Ramos (cell line): Measurements from ENCODE around the gene OR2V2.
"Not testable (repeated sequence)": the region's sequence is repeated elsewhere in the genome, so short reads cannot be mapped to it uniquely, and the experiment has no call there.

ENCODE experiments used
- in situ Hi-C: fragments of 300-500 bp; cut with MboI; formaldehyde crosslinking; loops from one replicate; pipeline ENCODE4 v1.14.3; 2022; ENCODE audit warnings: low sequenced_read_pairs; ENCODE audit not compliant: unreplicated experiment

The OR2V2 gene

GRCh38 chr5:181138258-181138657 is 9.1 kb upstream of the OR2V2 start:
- in situ Hi-C loops: no loop called here

DNA sequence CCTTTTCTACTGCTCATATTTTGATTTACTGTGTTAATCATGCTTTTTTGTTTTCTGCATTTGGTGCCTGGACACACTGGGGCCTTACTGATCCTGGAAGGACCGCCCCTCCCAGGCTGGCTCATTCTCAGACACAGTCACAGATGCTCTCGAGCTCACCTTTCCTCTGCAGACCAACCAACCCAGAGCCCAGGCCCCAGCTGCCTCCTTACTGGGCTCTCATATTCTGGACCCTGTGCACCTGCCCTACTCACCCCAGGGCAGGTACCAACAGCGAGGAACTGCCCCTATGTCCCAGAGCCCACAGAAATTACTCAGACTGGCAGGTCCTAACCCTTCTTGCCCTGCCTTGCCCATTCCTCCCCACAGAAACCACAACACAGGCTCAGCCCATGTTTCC is 6.6 kb upstream of the OR2V2 start:
- in situ Hi-C loops: no loop called here

DNA sequence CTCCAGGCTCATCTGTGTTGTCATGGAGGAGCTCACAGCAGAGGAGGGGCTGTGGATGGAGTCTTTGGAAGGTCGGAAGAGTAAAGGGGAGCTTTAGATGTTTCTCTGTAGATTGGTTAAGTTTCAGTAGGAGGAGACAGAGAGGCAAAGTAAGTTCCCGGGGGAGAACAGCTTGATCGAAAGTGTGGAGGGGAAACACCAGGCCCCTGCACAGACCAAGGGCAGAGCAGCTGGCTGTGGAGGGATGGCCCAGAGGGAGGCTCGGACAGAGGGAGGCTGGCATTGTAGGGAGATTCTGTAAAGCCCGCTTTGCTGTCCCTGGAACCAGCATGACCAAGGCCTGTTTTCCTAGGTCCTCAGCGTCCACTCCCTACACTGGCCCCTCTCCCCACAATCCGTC is 5.3 kb upstream of the OR2V2 start:
- in situ Hi-C loops: no loop called here

GRCh38 chr5:181145133-181145532 is 2.3 kb upstream of the OR2V2 start:
- in situ Hi-C loops: no loop called here

DNA sequence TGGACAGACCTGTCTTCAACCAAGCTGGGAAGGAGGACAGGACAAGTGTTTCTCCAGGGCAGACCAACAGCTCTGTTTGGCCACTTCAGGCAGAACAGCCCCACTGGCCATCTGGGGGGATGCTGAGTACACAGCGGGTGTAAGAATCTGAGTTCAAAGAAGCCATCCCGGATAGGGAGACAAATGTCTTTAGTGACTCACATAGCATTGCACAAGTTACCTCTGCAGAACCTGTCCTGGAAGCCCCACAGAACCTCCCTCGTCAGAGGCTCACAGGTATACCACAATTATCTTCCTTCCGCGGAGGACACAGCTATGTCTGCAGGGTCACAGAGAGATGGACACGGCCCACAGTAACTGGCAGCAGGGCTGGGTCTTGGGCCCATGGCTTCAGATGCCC is 2.0 kb downstream of the OR2V2 start:
- in situ Hi-C loops: no loop called here

DNA sequence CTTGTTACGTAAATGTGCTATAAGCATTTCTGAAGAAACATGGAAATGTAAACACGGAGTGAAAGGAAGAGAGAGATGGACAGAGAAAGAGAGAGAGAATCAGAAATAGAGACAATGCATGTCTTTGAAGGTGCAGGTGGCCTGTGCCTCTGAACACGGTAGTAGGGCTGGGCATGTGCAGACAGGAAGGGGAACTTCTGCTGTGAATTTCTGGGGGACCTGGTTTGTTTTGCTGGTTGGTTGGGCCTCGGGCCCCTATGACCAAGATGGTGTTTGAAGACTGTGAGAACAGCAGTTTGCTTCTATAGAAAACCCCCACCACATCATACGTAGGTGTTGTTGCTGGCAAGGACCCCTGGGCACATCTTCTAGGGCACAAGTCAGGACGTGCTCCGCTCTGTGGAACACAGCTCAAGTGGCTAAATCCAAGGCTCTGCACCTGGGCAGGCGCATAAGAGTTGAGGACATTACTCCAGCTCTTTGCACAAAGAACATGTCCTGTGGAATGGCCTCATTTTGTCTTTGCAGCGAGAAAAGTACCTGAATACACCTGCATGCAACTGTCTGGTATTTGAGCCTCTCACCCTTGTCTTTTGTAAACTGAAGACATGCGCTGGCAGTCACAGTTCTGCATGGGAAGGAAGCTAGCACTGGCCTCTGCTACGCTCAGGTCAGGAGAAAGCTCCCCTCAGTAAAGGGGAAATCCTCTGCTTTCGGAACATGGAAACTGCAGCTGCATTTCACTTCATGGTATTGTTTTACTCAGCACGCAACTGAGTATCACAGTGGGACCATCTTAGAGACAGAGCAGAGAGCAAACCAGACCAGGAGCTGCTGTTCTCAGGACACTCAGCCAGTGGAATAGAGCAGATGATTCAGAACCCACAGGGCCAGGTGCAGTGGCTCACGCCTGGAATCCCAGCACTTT is 2.7 kb downstream of the OR2V2 start:
- in situ Hi-C loops: loop anchor here (10.0 kb wide), 2 partner anchors 275 to 365 kb away; no protein-coding TSS in a partner anchor

DNA sequence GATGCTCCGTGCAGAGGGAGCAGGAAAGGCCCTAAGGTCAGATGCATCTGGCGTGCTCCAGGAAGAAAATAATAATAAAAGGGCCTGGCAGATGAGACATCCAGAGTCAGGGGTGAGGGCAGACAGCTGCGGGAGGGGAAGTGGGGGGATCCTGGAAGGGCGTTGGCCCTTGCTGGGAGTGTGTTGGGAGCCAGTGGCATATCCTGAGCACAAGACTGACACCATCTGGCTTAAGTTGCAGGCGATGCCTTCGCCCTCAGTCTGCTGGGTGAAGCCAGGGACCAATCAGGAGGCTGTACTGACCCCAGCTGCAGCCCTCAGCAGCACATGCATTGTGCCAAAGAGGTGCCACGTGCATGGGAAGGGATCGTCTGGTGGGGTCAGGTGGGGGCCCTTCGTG is 3.8 kb downstream of the OR2V2 start:
- in situ Hi-C loops: loop anchor here (10.0 kb wide), 2 partner anchors 276 to 366 kb away; no protein-coding TSS in a partner anchor

- in situ Hi-C loops: loop anchor here (10.0 kb wide), 2 partner anchors 278 to 368 kb away; no protein-coding TSS in a partner anchor
Measured at GRCh38 chr5:181152406-181152805, 5.0 kb downstream of the OR2V2 start.

DNA sequence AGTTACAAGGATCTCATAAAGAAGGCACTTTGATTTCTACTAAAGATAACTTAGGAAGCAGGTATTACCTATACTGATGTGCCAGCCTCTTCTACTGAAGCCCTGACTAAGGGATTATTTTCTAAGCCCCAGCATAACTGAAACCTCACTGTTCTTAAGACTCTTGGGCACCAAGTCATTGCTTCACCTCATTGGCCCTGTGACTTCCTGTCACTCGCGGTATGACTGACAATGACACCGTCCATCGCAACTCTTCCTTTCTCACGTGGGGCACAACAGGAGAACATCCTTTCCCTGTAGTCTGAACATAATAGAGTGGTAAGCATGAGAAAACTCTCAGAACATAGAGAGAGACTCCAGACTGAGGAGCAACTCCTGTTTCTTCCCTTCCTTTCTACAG is 6.4 kb downstream of the OR2V2 start:
- in situ Hi-C loops: loop anchor here (10.0 kb wide), 2 partner anchors 279 to 369 kb away; no protein-coding TSS in a partner anchor

- in situ Hi-C loops: loop anchor here (10.0 kb wide), 2 partner anchors 282 to 372 kb away; no protein-coding TSS in a partner anchor
Measured at GRCh38 chr5:181156758-181157157, 9.4 kb downstream of the OR2V2 start.

DNA sequence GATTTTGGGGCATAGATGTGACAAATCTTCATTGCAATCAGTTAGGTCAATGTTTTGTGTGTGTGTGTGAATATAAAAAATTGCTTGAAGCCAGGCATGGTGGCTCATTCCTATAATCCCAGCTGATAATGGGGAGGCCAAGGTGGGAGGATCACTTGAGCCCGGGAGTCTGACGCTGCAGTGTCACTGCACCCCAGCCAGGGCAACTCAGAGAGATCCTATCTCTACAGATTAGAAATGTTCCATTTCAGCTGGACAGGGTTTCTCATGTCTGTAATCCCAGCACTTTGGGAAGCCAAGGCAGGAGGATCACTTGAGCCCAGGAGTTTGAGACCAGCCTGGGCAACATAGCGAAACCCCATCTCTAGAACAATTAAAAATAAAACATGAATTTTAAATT is 11.5 kb downstream of the OR2V2 start:
- in situ Hi-C loops: loop anchor here (10.0 kb wide), 2 partner anchors 284 to 374 kb away; no protein-coding TSS in a partner anchor

GRCh38 chr5:181159286-181160151 is 12.1 kb downstream of the OR2V2 start:
- in situ Hi-C loops: loop anchor here (10.0 kb wide), 2 partner anchors 285 to 375 kb away; no protein-coding TSS in a partner anchor

GRCh38 chr5:181160152-181160754 is 12.9 kb downstream of the OR2V2 start:
- in situ Hi-C loops: no loop called here

GRCh38 chr5:181160755-181161533 is 13.6 kb downstream of the OR2V2 start:
- in situ Hi-C loops: not testable (repeated sequence)

GRCh38 chr5:181161534-181162175 is 14.3 kb downstream of the OR2V2 start:
- in situ Hi-C loops: no loop called here

DNA sequence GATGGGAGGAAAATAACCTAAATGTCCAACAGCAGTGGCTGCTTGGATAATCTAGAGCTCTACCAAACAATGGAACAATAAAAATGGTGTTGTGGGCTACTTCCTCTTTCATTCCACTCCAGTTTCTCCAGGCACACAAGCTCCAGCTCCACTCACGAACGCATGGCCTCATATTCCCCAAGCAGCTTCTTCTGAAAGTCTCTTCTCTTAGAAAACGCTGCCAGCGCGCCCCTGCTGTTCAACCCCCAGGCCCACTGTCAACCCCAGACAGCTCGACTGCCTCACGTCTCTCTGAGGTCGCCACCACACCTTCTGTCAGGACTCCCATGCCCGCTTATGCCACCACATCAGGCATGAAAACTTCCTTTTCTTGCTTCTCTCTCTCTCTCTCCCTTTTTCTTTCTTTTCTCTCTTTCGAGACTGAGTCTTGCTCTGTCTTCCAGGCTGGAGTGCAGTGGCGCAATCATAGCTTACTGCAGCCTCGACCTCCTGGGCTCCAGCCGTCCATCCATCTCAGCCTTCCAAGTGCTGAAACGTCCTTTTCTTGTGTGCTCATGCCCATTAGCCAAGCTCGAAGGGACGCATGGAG is 16.2 kb downstream of the OR2V2 start:
- in situ Hi-C loops: no loop called here

DNA sequence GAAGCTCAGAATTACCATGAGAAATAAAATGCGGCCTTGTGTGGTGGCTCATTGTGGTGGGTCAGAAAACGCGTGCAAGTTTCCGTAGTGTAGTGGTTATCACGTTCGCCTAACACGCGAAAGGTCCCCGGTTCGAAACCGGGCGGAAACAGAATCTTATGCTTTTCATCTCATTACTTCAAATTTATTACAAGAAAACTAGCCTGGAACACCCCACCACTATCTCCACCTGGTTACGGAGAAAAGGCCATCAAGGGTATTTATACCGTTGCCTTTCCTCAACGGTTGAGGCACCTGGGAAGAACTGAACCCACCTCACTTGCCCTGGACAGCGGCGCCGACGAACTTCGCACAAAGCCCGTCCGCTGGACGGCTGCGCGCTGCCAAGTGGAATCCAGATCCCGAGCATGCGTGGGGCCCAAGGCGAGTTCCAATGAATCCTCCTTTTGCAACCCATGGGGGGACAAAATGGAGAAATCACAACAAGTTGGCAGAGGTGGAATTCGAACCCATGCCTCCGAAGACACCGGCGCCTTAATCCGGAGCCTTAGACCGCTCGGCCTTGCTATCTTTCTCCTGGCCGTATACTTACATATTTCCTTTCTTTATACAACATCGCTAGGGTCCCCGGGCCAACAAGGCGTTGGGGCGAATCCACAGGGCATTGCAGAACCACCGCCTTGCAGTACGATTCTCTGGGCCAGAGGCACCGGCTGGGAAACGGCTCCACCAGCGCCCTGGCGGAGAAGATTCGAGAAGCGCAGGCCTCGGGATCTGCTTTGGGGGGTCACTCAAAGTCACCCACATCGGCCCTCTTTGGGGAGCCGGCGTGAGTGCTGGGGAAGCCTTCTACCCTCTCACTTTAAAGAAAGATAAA is 16.9 kb downstream of the OR2V2 start:
- in situ Hi-C loops: no loop called here
